Cortex of kidney (tissue), 1 donor: ENCODE results near the gene SFTA2.
"Not testable (repeated sequence)": the region's sequence is repeated elsewhere in the genome, so short reads cannot be mapped to it uniquely, and the experiment has no call there.

Experiments
- DNase-seq: peaks from one replicate; lab custom pipeline; 2025; lab: John Stamatoyannopoulos, UW

SFTA2 gene

GRCh38 chr6:30912746-30913520, 19.0 kb downstream of the SFTA2 start:
- DNase-seq: no peak

GRCh38 chr6:30910473-30910872, 21.5 kb downstream of the SFTA2 start:
- DNase-seq: not testable (repeated sequence)

- no peak for DNase-seq
Measured at GRCh38 chr6:30908700-30909099, 23.3 kb downstream of the SFTA2 start.

DNA sequence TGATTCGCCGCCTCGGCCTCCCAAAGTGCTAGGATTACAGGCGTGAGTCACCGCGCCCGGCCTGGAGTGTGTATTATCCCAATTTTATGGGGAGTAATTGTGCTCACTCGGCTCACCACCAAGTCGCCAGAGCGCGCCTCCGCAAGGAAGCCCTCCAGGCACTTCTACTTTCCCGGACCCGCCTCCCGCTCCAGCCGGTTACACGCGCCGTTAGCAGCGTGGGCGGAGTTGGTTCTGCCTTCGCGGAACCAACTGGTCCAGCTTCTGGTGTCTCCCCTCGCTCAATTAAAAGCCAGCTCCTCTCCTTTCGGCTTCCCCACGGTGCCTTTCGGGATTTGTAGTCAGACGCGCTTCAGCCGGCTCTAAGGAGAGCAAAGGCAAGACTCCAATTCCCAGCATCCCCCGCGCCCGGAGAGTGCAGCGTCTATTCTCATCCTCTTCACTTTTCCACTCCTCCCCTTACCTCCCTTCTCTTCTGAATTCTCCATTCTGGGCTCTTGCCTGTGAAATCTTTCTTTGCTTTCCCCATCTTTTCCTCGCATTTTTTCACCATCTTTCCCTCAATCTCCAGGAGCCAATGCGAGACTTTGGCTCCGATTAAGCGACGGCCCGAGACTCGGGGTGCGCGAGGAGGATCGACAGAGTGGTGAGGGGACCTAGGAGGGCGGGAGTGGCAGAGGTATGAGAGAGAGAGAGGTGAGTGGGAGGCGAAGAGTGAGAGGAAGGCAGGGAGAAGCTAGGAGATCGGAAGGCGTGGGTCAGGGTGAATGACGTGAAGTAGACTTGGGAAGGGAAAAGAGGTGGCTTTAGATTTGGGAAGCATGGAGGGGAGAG, 24.0 kb downstream of the SFTA2 start, which contains the start of gene GTF2H4:
GTF2H4 (plus strand) TSS at position 450 of the 834 bp plus-strand sequence.
- DNase-seq: peak; percentile 77

DNA sequence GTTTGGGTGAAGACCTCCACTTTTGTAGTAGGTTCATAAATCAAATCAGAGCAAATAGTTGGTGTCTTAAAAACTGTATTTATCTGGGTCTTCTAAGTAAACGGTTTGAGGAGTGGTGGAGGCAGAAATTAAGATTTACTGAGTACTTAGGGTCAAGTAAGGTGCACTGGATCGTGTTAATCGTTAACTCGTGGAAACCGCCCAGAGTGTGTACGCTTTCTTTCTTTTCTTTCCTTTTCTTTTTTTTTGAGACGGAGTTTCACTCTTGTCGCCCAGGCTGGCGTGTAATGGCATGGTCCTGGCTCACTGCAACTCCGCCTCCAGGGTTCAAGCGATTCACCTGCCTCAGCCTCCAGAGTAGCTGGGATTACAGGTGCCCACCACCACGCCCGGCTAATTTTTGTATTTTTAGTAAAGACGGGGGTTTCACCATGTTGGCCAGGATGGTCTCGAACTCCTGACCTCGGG, 24.6 kb downstream of the SFTA2 start:
- DNase-seq: not testable (repeated sequence)

- DNase-seq: no peak
Measured at GRCh38 chr6:30903236-30903635, 28.7 kb downstream of the SFTA2 start.

DNA sequence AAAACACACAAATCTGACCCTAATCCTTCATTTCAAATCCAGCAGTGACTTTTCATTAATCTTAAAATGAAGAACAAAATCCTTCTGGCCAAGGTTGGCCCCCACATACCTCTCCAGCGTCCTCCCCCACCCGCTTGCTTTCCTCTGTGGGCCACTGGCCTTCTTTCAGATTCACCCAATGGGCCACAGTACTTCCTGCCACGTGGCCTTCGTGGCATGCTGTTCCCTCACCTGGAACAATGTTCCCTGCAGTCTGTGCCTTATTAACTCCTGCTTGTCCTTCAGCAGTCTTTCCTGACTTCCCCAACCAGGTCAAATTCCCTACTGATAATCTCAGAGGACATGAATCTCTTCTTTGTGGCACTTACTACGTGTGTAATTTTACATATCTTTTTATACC, 29.3 kb downstream of the SFTA2 start:
- DNase-seq: no peak

- DNase-seq: not testable (repeated sequence)
Measured at GRCh38 chr6:30902196-30902595, 29.8 kb downstream of the SFTA2 start.

DNA sequence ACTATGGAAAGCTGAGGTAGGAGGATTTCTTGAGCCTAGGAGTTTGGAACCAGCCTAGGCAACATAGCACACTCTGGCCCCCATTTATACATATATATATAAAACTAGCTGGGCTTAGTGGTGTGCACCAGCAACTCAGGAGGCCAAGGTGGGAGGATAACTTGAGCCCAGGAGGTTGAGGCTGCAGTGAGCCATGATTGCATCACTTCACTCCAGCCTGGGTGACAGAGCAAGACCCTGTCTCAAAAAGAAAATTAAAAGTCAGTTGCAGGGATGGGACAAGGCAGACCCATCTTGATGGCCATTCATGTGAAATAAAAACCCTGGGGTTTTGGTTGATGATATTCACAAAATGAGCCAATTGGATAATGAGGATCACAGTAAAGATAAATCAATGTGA, 30.5 kb downstream of the SFTA2 start:
- DNase-seq: no peak

DNA sequence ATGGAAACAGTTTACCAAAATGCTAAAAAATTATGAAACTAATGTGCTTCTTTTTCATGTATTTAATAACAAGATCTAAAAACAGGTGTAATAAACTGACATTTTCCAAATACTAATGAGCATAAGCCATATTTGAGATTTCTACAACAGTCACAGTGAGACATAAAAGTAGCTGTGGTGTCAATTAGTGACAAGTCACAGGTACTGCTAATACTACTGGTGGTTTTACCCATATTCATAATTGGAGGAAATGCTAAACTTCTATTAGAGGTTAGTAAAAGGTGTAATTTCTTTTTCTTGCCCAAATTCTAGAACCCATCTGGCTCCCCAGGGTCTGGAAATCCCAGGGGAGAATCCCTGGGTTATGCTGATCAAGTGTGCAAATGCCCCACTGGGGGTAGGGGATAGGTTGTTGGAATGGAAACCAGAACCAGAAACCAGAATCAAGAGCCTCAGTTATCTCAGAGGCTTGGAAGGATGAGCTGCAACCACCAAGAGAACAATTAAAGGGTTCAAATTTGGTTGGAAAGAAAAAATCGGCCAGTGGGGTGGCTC, 31.0 kb downstream of the SFTA2 start:
- DNase-seq: no peak

- no peak for DNase-seq
Measured at GRCh38 chr6:30898750-30899360, 33.1 kb downstream of the SFTA2 start.

- no peak for DNase-seq
Measured at GRCh38 chr6:30897882-30898281, 34.1 kb downstream of the SFTA2 start.

DNA sequence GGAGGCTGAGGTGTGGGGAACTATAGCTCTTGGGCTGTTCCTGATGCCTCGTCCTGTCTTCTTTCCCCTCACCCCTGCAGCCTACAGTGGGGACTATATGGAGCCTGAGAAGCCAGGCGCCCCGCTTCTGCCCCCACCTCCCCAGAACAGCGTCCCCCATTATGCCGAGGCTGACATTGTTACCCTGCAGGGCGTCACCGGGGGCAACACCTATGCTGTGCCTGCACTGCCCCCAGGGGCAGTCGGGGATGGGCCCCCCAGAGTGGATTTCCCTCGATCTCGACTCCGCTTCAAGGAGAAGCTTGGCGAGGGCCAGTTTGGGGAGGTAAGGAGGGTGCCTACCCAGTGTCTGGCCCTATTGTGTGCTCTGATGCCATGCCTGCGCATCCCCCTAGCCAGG, 35.4 kb downstream of the SFTA2 start:
- DNase-seq: no peak

GRCh38 chr6:30895343-30895742, 36.6 kb downstream of the SFTA2 start:
- DNase-seq: no peak

- DNase-seq: no peak
Measured at GRCh38 chr6:30894935-30895334, 37.0 kb downstream of the SFTA2 start.

DNA sequence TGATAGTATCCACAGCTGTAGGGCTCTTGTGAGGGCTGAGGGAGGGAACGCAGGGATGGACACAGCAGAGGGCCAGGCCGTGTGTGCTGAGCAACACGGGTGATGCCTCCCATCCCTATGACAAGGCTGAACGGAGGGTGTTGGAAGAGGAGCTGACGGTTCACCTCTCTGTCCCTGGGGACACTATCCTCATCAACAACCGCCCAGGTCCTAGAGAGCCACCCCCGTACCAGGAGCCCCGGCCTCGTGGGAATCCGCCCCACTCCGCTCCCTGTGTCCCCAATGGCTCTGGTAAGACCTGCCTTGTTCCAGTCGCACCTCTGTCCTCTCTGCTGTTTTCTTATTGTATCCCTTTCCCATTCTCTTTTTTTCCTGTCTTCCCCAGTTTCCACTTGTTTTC, 37.6 kb downstream of the SFTA2 start:
- DNase-seq: no peak

- no peak for DNase-seq
Measured at GRCh38 chr6:30893666-30894065, 38.3 kb downstream of the SFTA2 start.

- DNase-seq: no peak
Measured at GRCh38 chr6:30893001-30893591, 38.9 kb downstream of the SFTA2 start.

- DNase-seq: no peak
Measured at GRCh38 chr6:30891816-30892538, 40.0 kb downstream of the SFTA2 start.

GRCh38 chr6:30891450-30891723, 40.6 kb downstream of the SFTA2 start:
- no peak for DNase-seq

DNA sequence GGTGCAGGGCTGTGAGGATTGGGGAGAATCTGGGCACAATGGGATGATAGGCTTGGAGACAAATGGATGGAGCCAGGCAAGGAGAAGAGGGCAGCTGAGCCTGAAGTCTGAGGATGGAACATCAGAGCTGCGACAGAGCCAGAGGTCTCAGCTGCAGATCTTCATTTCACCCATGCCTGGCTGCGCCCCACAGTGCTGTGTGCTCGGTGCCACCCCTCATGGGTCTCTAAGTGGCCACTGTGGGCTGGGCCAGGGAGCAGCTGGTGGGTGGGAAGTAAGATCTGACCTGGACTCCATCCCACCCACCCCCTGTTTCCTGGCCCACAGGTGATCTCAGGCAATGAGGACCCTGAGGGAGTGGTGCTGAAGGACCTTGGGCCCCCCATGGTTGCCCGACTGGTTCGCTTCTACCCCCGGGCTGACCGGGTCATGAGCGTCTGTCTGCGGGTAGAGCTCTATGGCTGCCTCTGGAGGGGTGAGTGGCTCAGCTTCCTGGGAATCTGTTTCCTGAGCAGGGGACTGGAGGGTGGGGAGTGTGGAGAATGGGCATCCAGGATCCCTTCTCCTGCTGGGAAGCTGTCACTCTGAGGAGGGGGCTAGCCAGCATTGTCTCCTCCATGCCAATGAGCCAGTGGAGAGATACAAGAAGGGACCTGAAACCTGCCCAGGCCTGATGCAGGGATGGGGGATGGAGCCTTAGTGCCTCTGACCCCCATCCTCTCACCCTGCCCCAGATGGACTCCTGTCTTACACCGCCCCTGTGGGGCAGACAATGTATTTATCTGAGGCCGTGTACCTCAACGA, 41.1 kb downstream of the SFTA2 start:
- no peak for DNase-seq
